GM18502 (cell line): ENCODE measurements around the gene OSM.
"Not testable (repeated sequence)": the region's sequence is repeated elsewhere in the genome, so short reads cannot be mapped to it uniquely, and the experiment has no call there.

Experiments used
- ATAC-seq: cut with Tn5 transposase; IDR thresholded peaks from one replicate; pipeline ENCODE4 v1.9.1; 2021; ENCODE audit warnings: mild to moderate bottlenecking; ENCODE audit not compliant: unreplicated experiment, poor library complexity

Gene OSM

DNA sequence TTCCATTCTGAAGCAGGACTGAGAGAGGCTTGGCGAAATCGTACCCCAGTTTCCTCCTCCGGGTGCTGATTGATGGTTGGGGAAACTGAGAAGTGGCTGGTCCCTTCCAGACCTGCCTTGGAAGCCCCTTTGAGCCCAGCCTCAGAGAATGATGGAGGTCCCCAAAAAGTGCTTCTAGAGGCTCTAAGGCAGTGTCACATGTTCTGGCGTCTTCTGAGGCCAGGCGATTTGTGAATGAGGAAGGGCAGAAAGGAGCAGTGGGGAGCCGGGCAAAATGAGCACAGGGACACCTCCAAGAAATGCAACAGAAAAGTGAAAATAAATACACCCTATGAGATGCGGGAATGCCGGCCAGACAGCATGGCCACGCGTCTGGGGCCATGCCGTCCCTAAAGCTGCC lies 19.1 kb downstream of the OSM start:
- ATAC-seq = no peak

DNA sequence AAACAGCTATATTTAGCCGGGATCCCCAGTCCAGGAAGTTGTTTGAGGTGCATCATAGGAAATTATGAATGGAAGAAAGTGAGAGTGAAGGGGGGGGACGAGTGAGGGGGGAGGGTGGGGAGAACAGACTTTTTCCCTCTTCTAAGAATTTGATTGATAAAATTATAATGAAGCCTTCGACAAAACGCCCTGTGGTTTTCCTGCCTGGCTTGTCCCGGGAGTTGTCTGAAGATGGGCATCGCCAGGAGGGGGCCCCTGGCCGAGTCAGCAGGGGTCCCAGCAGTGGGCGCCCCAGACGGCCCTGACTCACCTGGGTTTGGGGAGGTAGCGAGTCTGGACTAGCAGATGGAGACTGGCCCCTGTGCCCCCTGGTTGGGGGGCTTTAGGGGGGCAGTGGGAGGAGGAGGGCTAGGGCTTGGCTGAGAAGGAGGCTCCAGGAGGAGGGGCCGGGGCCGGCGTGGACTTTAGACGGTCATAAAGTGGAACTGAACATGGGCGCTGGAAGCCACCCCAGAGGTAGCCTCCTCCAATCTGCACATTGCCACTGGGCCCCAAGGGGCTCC lies 19.8 kb downstream of the OSM start:
- ATAC-seq = no peak

DNA sequence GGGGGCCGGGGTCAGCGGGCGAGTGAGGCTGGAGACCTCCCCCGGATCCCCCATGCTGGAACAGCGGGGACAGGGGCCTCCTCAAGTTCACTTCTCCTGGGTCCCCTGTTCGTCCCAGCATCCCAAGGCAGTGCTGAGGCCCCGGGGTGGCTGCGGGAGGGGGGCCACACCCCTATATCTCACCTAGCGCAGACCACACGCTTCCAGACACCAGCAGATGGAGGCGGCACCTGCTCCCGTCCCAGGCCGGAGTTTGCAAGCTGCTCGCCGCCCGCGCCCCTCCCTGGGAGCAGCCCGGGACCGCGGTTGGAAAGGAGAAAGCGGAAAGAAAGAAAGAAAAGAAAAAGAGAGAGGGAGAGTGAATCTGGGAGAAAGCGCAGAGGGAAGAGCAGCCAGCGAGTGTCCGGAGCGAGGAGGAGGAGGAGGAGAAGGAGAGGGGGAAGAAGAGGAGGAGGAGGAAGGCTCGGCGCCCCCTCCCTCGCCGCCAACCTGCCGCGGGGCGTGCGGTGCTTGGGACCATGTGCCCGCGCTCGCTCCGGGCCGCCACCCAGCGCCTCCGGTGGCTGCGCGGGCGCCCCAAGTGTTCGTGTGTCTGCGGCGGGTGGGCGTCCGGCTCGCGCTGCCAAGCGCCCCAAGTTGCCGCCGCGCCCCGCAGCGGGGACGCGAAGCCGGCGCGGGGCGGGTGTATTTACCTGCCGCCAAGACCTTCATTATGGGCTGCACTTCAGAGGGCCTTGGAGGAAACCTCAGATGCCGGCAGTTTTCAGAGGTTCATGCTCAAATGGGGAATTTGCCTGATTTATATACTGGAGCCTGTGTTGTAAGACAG lies 20.5 kb downstream of the OSM start, which contains the start of gene LIF:
Gene LIF (minus strand): TSS at position 775 of the 829 bp plus-strand sequence. CDS start 64 bp downstream, at position 711.
- no peak for ATAC-seq

DNA sequence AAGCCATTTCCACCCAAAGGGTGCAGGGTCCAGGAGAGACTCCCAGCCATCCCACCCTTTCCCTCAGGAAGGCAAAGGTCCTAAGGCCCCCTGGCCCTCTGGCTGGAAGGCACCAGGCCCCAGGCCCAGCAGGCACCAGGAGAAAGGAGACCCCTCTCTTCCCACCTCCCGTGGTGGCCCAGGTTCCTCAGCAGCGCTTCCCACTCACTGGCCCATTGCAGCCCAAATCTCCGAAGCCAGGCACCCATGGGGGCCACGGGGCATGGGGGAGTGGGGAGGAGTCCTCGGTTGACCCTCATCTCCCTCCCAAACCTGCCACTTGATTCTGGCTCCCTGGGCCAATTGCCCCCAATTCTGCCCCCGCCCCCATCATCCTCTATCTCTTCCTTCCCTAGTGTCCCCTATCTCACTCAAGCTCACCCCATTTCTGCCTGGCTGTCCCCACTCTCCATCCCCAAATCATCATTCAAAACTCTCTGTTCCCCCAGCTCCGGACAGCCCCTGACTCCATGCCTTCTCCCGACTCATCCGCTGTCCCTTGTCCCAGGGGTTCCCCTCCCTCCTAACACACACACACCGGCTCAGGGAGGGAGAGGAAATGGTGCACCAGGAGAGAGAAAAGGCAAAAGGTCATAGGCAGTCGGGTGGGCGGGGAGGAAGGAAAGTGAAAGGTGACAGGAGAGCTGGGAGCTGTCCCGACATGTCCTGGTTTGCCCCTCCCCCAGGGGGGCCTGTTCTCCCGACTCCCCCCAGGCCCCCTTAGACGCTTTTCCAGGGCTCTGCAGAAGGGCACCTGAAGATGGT lies 21.3 kb downstream of the OSM start:
- no peak for ATAC-seq

DNA sequence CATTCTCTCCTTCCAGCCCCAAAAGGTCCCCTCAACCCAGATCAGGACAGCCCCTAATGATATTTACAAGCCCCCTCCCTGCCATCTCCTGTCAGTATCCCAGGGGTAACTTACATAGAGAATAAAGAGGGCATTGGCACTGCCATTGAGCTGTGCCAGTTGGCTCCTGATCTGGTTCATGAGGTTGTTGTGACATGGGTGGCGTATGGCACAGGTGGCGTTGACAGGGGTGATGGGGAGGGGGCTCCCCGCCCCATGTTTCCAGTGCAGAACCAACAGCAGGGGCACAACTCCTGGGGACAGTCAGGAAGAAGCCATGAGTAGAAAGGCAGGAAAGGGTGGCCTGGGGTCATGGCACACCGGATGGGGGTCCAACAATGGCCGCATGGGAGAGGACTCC lies 22.0 kb downstream of the OSM start:
- no peak for ATAC-seq

DNA sequence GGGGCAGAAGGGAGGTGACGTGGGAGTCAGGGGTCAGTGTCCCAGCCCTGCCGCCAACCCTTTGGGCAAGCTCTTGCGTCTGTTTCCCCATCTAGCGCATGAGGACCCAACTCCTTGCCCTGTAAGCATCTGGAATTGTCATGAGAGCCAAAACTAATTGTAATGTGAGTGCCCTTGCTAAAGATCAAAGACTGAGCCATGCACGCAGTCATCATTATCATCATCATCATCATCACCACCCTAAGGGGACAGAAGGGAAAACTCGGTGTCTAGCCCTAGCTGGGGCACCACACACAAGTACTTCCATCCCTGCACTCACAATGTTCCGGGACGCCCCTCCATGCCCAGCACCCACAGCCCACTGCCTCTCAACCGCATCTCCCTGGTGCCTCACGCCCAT lies 22.6 kb downstream of the OSM start:
- ATAC-seq = no peak

DNA sequence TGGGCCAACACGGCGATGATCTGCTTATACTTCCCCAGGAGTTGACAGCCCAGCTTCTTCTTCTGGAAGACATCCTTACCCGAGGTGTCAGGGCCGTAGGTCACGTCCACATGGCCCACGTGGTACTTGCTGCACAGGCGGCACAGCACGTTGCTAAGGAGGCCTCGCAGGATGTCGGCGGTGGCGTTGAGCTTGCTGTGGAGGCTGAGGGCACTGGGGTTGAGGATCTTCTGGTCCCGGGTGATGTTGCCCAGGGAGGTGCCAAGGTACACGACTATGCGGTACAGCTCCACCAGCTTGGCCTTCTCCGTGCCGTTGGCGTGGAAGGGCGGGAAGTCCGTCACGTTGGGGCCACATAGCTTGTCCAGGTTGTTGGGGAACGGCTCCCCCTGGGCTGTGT lies 23.0 kb downstream of the OSM start:
- no peak for ATAC-seq

DNA sequence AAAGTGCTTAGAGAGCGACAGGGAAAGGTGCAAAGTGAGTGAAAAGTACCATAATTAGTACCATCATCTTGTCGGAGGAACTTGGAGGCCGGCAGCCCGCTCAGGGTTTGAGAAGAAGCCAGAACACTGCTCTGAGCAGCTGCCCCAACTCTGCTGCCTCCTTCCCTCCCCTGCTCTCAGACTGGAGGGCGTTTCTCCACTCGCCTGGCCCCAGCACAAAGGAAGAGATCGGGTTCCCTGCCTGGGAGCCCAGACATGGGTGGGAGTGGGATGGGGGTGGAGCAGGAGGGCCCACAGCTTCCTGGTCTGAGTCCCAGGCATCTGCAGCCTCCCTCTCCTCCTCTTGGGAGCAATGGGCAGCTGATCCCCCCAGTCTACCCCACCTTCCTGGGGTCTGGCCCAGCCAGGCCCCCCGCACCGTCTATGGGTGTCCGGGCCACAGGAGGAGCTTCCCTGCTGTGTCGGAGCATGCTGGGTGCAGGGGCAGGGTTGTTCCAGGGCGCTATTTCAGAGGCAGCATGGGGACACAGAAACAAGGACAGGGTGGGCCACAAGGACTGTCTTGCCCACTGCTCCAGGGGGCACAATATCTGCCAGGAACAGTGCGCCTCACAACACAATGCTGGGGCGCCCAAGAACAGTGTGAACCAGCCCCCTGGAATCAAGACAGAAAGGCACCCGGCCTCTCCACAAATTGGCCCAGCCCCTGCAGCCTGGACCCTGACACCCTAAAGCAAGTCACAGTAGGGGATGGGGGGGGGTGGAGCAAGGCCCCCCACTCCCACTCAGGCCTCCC lies 24.9 kb downstream of the OSM start:
- no peak for ATAC-seq

DNA sequence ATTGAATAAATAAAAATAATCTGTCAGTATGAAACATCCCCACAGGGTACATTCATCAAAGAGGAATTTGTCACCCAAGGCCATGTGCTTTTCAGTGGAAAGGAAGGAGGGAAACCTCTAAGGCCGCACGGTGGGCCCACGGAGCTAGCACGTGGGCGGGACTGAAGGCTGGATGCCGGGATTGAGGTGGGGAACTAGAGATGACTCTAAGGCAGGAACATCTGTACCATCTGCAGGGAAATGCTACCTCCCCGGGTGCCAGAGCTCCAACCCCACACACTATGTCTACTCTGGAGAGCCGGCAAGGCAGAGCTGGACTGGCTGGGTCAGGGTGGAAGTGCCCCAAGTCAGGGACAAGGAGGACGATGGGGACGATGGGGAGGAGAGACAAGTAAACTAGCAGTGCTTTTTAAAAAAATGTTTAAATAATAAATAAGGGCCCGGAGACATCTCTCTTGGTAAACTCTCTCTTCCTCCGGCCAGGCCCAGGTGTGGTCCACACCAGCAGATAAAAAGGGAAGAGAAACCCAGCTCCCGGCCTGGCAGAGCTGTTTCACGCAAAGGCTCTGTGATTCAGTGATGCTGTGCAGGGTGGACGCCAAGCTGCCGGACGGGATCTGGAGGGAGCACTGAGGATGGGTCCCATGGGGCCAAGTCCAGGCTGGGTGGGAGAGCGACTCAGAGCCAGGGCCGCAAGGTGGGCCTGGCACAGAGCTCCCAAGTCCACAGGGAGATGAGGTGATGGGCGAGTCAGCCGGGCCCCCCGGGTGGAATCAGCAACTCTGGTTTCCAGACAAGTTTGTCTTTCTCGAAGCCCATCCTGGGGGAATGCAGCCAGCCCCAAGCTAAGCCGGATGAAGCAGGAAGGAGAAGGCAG lies 25.9 kb downstream of the OSM start:
- no peak for ATAC-seq

DNA sequence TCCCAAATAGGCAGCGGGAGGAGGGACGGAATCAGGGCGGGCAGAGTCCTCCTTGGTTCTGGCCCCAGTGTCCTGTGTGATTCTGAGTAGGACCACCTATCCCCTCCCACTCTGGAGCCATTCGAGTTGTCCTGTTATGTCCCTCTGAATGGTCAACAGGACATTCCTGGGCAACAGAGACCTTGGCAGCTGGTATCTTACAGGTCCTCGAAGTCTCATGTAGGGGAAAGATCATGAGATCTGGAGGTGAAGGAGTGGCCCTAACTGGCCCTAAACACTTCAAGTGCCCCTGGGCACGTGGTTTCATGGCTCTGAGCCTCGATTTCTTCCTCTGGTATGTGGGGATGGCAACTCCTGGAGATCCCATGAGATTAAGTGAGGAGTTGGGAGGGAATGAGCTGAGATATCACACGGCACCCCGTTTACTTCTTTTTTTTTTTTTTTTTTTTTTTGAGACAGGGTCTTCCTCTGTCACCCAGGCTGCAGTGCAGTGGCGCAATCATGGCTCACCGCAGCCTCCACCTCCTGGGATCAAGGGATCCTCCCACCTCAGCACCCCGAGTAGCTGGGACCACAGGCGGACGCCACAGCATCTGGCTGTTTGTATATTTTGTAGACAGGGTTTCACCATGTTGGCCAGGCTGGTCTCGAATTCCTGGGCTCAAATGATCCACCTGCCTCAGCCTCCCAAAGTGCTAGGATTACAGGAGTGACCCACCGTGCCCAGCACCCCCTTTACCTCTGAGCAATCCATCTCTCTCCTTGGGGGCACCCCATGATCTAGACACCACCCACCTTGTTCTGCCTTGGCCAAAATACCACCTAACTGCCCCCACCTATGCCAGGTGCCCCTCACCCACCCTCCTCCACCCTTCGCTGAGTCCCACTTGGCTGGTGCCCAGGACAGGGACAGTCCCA lies 26.9 kb downstream of the OSM start:
- no peak for ATAC-seq

DNA sequence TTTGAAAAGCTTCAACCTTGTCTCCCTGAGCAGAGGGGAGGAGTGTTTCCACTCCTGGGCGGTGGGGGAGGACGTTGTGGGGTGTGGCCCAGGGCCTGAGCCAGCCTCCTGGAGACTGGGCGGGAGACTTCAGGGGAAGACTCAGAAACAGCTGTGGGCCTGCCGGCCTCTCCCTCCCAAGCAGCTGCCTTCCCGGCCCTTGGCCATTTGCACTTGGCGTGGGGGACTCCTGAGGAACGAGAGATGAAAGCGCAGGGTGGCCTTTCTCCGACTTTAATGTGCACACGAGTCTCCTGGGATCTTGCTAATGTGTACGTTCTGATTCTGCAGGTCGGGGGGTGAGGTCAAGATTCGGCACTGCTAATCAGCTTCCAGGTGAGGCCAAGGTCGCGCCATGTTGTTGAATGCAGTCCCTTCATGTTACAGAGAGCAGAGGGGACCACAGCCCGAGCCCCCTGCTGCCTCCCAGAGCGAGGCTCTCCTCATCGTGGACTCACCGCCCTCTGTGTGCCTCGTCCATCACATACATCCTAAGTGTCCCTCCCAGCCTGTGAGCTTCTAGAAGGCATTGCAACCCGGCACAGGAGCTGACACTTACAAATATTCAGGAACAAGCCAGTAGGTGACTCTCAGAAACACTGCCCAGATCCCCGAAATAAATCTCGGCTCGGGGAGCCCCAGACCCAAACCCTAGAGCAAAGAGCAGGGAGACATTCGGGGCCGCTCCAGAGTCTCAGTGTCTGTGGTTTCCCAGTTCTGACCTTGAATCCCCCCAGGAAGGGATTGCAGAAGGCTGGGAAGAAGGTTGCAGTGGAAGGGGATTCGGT lies 27.8 kb downstream of the OSM start:
- ATAC-seq = no peak

DNA sequence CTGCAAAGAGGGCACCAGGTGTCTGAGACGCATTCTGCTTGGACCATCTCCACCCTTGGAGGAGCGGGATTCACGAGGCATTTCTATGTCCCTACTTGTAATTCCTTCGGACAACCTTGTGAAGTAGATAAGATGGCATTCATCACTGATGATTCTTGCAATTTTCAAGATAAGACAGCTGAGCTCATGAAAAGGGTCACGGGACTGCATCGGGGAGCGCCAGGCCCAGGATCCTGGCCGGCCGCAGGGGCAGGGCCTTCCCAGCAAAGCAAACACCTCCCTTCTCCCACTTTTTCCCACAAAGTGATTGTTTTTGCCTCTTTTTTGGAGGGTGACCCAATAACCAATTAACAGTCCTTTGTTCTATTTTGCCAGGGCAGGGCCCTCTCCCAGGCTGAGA lies 28.5 kb downstream of the OSM start:
- no peak for ATAC-seq

DNA sequence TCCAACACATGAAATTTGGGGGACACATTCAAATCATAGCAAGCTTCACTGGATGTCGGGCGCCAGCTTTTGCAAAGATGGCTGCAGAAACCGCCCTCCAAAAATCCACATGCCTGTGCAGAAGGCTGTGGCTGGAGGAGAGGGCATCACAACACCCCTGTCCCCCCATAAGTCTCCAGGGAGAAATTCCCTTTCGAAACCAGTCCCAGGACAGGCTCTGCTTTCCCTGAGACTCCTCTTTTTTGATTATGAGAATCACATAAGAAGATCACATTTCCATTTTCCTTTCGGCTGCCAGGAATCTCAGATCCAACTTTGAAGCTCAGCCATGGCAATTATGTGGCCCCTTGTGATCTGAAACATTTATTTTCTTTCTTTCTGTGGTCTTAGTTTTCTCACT lies 29.8 kb downstream of the OSM start:
- ATAC-seq = no peak

DNA sequence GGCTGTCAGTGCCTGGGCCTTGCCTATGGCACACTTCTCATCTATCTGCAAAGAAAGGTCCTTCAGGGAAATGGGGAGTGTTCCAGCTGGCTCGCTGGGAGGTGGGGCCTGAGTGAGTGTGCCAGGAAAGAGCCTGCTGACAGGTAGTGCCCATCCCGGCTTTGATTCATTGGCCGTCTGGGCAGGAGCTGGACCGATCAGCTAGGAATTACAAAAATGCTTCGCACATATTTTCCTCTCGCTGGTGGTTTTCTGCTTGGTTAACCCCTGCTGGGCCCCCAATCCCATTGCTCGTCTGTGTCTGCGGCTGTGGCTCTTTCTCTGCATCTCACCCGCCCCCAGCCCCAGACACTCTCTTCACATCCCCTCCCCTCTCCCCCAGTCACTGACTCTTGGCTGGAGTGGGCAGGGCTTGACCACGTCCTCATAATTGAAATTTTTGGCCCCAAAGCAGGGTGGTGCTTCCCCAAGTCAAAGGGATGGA lies 30.9 kb downstream of the OSM start:
- ATAC-seq = no peak

DNA sequence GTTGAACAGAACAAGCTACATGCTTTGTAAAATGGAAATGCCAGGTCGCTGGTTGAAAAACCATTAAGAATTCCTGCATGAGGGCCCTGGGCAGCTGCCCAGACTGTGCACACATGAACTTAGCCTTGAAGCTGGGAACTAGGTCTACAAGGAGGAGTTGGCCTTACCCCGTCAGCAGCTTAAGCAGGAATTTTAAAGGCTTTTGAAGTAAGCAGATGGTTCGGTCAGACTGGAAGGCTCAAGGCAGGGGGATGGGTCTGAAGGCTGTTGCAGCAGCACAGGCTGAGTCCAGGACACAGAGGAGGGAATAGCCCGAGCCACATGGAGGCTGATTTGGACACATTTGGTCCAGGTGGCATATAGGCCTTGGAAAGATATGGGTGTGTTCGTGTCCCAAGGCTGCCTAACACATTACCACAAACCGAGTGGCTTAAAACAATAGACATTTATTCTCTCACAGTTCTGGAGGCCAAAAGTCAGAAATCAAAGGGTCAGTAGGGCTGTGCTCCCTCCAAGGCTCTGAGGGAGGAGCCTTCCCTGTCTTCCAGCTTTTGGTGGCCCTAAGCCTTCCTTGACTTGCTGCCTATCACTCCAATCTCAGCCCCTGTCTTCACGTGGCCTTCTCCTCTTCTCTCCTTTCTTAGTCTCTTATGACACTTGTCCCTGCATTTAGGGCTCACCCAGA lies 31.7 kb downstream of the OSM start:
- ATAC-seq = no peak

DNA sequence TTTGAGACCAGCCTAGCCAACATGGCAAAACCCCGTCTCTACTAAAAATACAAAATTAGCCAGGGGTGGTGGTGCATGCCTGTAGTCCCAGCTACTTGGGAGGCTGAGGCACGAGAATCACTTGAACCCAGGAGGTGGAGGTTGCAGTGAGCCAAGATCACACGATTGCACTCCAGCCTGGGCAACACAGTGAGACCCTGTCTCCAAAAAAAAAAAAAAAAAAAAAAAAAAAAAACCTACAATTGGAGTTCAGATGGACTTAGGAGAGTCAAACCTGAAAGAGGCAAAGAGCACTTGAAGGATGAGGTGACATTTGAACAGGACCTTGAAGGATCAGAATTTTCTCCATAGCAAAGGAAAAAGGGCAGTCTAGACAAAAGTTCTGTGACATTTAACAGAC lies 32.3 kb downstream of the OSM start:
- not testable (repeated sequence) for ATAC-seq

DNA sequence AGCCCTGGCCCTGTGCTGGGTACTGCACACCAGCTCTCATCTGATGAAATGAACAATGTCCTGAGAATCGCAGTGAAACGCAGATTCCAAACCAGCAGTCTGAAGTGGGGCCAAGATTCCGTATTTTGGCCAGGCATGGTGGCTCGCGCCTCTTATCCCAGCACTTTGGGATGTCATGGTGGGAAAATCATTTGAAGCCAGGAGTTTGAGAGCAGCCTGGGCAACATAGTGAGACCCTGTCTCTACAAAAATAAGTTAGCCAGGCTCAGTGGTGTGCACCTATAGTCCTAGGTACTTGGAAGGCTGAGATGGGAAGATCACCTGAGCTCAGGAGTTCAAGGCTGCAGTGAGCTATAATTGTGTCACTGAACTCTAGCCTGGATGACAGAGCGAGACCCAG lies 33.1 kb downstream of the OSM start:
- ATAC-seq = no peak
